GM12891 (cell line): Measurements from ENCODE around the gene CDC14B.

ENCODE experiments used
- PAX5 ChIP-seq: IDR thresholded peaks from 2 replicates; pipeline ENCODE4 v1.6.1; 2011; ENCODE audit warnings: low read length, moderate library complexity, mild to moderate bottlenecking; ENCODE audit not compliant: insufficient read depth, severe bottlenecking
- POLR2A ChIP-seq: IDR thresholded peaks from 2 replicates; pipeline ENCODE4 v1.6.1; 2011; ENCODE audit warnings: low read depth, low read length, control low read depth
- POLR2AphosphoS5 ChIP-seq: IDR thresholded peaks from 2 replicates; pipeline ENCODE4 v1.6.1; 2011; ENCODE audit warnings: low read depth, low read length, control low read depth
- POU2F2 ChIP-seq: IDR thresholded peaks from 2 replicates; pipeline ENCODE4 v1.6.1; 2011; ENCODE audit warnings: low read depth, mild to moderate bottlenecking, control low read depth, low read length, moderate library complexity
- SPI1 ChIP-seq: IDR thresholded peaks from 2 replicates; pipeline ENCODE4 v1.6.1; 2011; ENCODE audit warnings: low read depth, low read length, control low read depth
- TAF1 ChIP-seq: IDR thresholded peaks from 2 replicates; pipeline ENCODE4 v1.6.1; 2011; ENCODE audit warnings: low read depth, low read length, control low read depth

GRCh38 chr9:96492993-96493531 lies 126.6 kb downstream of the CDC14B start:
- TF ChIP-seq POLR2A (no peak), TAF1 (no peak), SPI1 (no peak), POLR2AphosphoS5 (no peak), PAX5 (no peak), POU2F2 (no peak)
